Fibroblast of lung (primary cell): ENCODE data around the gene SRGAP1. TPM values are rescaled to one million over a fixed set of nuclear protein-coding genes. Genes with fewer than 3 reads are reported as not detected.
A peak's percentile ranks its signal among the peaks of the same experiment; 100 is the strongest.

Source experiments
- DNase-seq, 2 donors: peaks; one replicate each; pipeline versions ENCODE4 v3.0.0 to v3.0.0-alpha.2; 2010; ENCODE audit warnings: low read depth in 2 of 2
- H2AFZ ChIP-seq: 2 replicates; pipeline ENCODE4 v1.5.1; 2012; ENCODE audit warnings: low read length, control low read depth, inconsistent platforms
- H3K27ac ChIP-seq: 2 replicates; pipeline ENCODE4 v1.5.1; 2011; ENCODE audit warnings: low read length, control low read depth; ENCODE audit not compliant: insufficient read depth
- H3K27me3 ChIP-seq: 2 replicates; pipeline ENCODE4 v1.5.1; 2011; ENCODE audit warnings: mild to moderate bottlenecking, low read length; ENCODE audit not compliant: control insufficient read depth, insufficient read depth
- H3K36me3 ChIP-seq: 2 replicates; pipeline ENCODE4 v1.5.1; 2011; ENCODE audit warnings: low read length; ENCODE audit not compliant: control insufficient read depth, insufficient read depth
- H3K4me1 ChIP-seq: 2 replicates; pipeline ENCODE4 v1.5.1; 2011; ENCODE audit warnings: low read length; ENCODE audit not compliant: control insufficient read depth, insufficient read depth; ENCODE audit errors: extremely low read depth
- H3K4me2 ChIP-seq: 2 replicates; pipeline ENCODE4 v1.5.1; 2011; ENCODE audit warnings: low read length, control low read depth; ENCODE audit not compliant: insufficient read depth; ENCODE audit errors: extremely low read depth
- H3K4me3 ChIP-seq, 4 experiments: fragments of 200-600 bp in 1 of 4; sonication (generic) in 1 of 4; replicated peaks in 1 of 4; 2 replicates each; pipeline ENCODE4 v1.5.1; 2011 to 2016; ENCODE audit warnings: low read length in 4 of 4, low read depth in 3 of 4, mild to moderate bottlenecking in 3 of 4, control low read depth in 2 of 4, inconsistent platforms in 1 of 4, mixed read lengths in 1 of 4; ENCODE audit not compliant: insufficient read depth in 1 of 4; ENCODE audit errors: control extremely low read depth in 1 of 4
- H3K79me2 ChIP-seq: 2 replicates; pipeline ENCODE4 v1.5.1; 2012; ENCODE audit warnings: mild to moderate bottlenecking, low read length, inconsistent platforms; ENCODE audit not compliant: control insufficient read depth, insufficient read depth
- H3K9ac ChIP-seq: 2 replicates; pipeline ENCODE4 v1.5.1; 2011; ENCODE audit warnings: mild to moderate bottlenecking, low read length, control low read depth; ENCODE audit not compliant: insufficient read depth
- H3K9me3 ChIP-seq: 2 replicates; pipeline ENCODE4 v1.5.1; 2012; ENCODE audit warnings: low read depth, low read length; ENCODE audit not compliant: control insufficient read depth, insufficient read depth
- H4K20me1 ChIP-seq: 2 replicates; pipeline ENCODE4 v1.5.1; 2011; ENCODE audit warnings: low read length; ENCODE audit not compliant: control insufficient read depth, insufficient read depth; ENCODE audit errors: extremely low read depth
- EZH2 ChIP-seq: IDR thresholded peaks from 2 replicates; pipeline ENCODE4 v1.5.1; 2012; ENCODE audit warnings: low read length, control low read depth, mild to moderate bottlenecking; ENCODE audit errors: missing control alignments
- polyA plus RNA-seq, 2 donors: library from polyadenylated mRNA; depleted of rRNA in 1 of 2; stranded (reverse) in 1 of 2; unstranded in 1 of 2; fragments of >200 nt; gene quantifications; 2 replicates each; pipeline ENCODE4 v1.2.1, GENCODE V29; 2011 to 2012; ENCODE audit warnings: missing spikeins in 1 of 2
- total RNA-seq: library from RNA; depleted of rRNA; stranded (reverse); fragments of >200 nt; gene quantifications from 2 replicates; pipeline ENCODE4 v1.2.1, GENCODE V29; 2014
- TF ChIP-seq, protein P1 (sequence below), 2 donors: IDR thresholded peaks in 1 of 2; conservative IDR thresholded peaks in 1 of 2; 1 replicate in 1 of 2; 2 replicates in 1 of 2; pipeline ENCODE4 v1.5.1; 2011 to 2012; ENCODE audit warnings: low read length in 2 of 2, control low read depth in 1 of 2, inconsistent platforms in 1 of 2, low read depth in 1 of 2, mild to moderate bottlenecking in 1 of 2

SRGAP1 gene
- total and polyA plus RNA-seq, 2 donors (not counting 1 experiment from before 2014, with no cell fraction given) = 18.9 to 30.2 TPM

DNA sequence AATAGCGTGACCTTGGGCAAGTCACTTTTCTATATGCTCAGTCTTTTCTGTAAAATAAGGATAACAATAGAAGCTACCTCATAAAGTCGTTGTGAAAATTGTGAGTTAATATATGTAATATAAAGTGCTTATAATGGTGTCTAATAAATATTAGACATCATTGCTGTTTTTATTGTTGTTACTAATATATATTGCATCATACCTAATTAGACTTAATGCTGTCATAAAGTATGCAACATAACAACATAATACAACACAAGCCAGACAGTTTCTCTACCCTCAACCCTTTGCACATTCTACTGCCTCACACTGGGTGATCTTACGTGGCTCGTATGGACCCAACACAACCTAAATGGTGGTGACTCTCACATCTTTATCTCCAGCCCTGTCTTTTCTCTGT lies 240.7 kb downstream of the SRGAP1 start:
- Histone ChIP-seq H3K9me3 (no peaks in the 10 kb centered on the region), H4K20me1 (no peaks in the 10 kb centered on the region), H3K4me2 (no peak overlapping the region), H3K79me2 (no peaks in the 10 kb centered on the region), H3K27me3 (no peaks in the 10 kb centered on the region), H3K4me3 (no peak overlapping the region), H3K27ac (no peak overlapping the region), H2AFZ (no peak overlapping the region), H3K36me3 (peaks cover 1% of the 10 kb centered on the region), H3K9ac (no peak overlapping the region), H3K4me1 (peaks cover 33% of the 10 kb centered on the region)
- DNase-seq = no peak
- TF ChIP-seq, protein P1, sequence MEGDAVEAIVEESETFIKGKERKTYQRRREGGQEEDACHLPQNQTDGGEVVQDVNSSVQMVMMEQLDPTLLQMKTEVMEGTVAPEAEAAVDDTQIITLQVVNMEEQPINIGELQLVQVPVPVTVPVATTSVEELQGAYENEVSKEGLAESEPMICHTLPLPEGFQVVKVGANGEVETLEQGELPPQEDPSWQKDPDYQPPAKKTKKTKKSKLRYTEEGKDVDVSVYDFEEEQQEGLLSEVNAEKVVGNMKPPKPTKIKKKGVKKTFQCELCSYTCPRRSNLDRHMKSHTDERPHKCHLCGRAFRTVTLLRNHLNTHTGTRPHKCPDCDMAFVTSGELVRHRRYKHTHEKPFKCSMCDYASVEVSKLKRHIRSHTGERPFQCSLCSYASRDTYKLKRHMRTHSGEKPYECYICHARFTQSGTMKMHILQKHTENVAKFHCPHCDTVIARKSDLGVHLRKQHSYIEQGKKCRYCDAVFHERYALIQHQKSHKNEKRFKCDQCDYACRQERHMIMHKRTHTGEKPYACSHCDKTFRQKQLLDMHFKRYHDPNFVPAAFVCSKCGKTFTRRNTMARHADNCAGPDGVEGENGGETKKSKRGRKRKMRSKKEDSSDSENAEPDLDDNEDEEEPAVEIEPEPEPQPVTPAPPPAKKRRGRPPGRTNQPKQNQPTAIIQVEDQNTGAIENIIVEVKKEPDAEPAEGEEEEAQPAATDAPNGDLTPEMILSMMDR (conservative IDR thresholded peaks at IDR 0.05 in 1 of 2, IDR thresholded peaks at IDR 0.05 in 1 of 2; ENCODE audit: low read depth in 1 of 2, low read length in 2 of 2) = no peak
- no peak for TF ChIP-seq EZH2

- no peak for TF ChIP-seq EZH2
- TF ChIP-seq, protein P1 (conservative IDR thresholded peaks at IDR 0.05 in 1 of 2, IDR thresholded peaks at IDR 0.05 in 1 of 2; ENCODE audit: low read depth in 1 of 2, low read length in 2 of 2) = no peak
- H3K4me1 ChIP-seq = peaks cover 31% of the 10 kb centered on the region
- peak in 1 of 2 donors; percentile 80 for DNase-seq
- H3K4me2 ChIP-seq = peak overlapping the region; percentile 32
- peak overlapping the region; percentile 68 for H3K27ac ChIP-seq
- no peaks in the 10 kb centered on the region for H3K9me3 ChIP-seq
- no peak overlapping the region for H3K9ac ChIP-seq
- no peak overlapping the region for H2AFZ ChIP-seq
- H4K20me1 ChIP-seq = no peaks in the 10 kb centered on the region
- H3K79me2 ChIP-seq = no peaks in the 10 kb centered on the region
- H3K4me3 ChIP-seq = no peak overlapping the region
- no peaks in the 10 kb centered on the region for H3K27me3 ChIP-seq
- H3K36me3 ChIP-seq = peaks cover 1% of the 10 kb centered on the region
Observed at GRCh38 chr12:64085996-64086395, 241.5 kb downstream of the SRGAP1 start.

- H2AFZ ChIP-seq = no peak overlapping the region
- no peak for DNase-seq
- H3K36me3 ChIP-seq = peaks cover 1% of the 10 kb centered on the region
- H3K4me3 ChIP-seq = no peak overlapping the region
- peak overlapping the region; percentile 98 for H3K27ac ChIP-seq
- no peak overlapping the region for H3K4me2 ChIP-seq
- TF ChIP-seq EZH2 = no peak
- TF ChIP-seq, protein P1 (conservative IDR thresholded peaks at IDR 0.05 in 1 of 2, IDR thresholded peaks at IDR 0.05 in 1 of 2; ENCODE audit: low read depth in 1 of 2, low read length in 2 of 2) = no peak
- H3K27me3 ChIP-seq = no peaks in the 10 kb centered on the region
- H3K9me3 ChIP-seq = no peaks in the 10 kb centered on the region
- H3K4me1 ChIP-seq = peaks cover 31% of the 10 kb centered on the region
- H3K79me2 ChIP-seq = no peaks in the 10 kb centered on the region
- no peak overlapping the region for H3K9ac ChIP-seq
- no peaks in the 10 kb centered on the region for H4K20me1 ChIP-seq
Observed at GRCh38 chr12:64086946-64087345, 242.4 kb downstream of the SRGAP1 start.
